ENCODE results near the gene ECHS1. TPM values are rescaled to one million over a fixed set of nuclear protein-coding genes. Genes with fewer than 3 reads are reported as not detected.

The ECHS1 gene
- total and polyA plus RNA-seq, 10 of the 15 experiments (the other 5 are each of a cell fraction or from before 2014, with no cell fraction given), result 32.7 to 164 (median 62.4) TPM

GRCh38 chr10:133343558-133343957, 29.6 kb downstream of the ECHS1 start:
- RAD21 ChIA-PET (ENCODE audit: unreplicated experiment), result no interaction called here
- no peak for ATAC-seq

More at GRCh38 chr10:133343558-133343957, 29.6 kb downstream of the ECHS1 start:
- no TSS peak for BruUV-seq (replicated peaks)
- CTCF ChIA-PET, result no interaction called here
- Histone ChIP-seq H3K9me3 (replicated peaks; ENCODE audit: control insufficient read depth, insufficient read depth, low read length) (no peaks in the 10 kb centered on the region; the same call in 2 of the 3 replicates), H2AFZ (ENCODE audit: control insufficient read depth, low read depth, low read length) (no peak overlapping the region), H3K36me3 (ENCODE audit: control insufficient read depth in 2 of 2, insufficient read depth in 2 of 2, low read length in 1 of 2) (no peaks in the 10 kb centered on the region), H3K27ac (ENCODE audit: control insufficient read depth, insufficient read depth) (no peak overlapping the region), H3K9ac (ENCODE audit: control insufficient read depth, insufficient read depth, low read length) (no peak overlapping the region), H3K4me1 (ENCODE audit: control insufficient read depth, insufficient read depth, low read length) (no peaks in the 10 kb centered on the region), H3K4me2 (ENCODE audit: control insufficient read depth, insufficient read depth) (no peak overlapping the region), H4K20me1 (ENCODE audit: control insufficient read depth, insufficient read depth) (no peaks in the 10 kb centered on the region), H3K27me3 (replicated peaks in 1 of 2; ENCODE audit: control insufficient read depth in 2 of 2, insufficient read depth in 2 of 2, low read length in 1 of 2) (no peaks in the 10 kb centered on the region; a peak in 1 of 4 replicates), H3K4me3 (no peak overlapping the region), H3K79me2 (ENCODE audit: control insufficient read depth, insufficient read depth, low read length) (no peaks in the 10 kb centered on the region)
- SMC1A ChIA-PET (ENCODE audit: uncharacterized antibody, unreplicated experiment), result no interaction called here
- TF ChIP-seq, protein P1, sequence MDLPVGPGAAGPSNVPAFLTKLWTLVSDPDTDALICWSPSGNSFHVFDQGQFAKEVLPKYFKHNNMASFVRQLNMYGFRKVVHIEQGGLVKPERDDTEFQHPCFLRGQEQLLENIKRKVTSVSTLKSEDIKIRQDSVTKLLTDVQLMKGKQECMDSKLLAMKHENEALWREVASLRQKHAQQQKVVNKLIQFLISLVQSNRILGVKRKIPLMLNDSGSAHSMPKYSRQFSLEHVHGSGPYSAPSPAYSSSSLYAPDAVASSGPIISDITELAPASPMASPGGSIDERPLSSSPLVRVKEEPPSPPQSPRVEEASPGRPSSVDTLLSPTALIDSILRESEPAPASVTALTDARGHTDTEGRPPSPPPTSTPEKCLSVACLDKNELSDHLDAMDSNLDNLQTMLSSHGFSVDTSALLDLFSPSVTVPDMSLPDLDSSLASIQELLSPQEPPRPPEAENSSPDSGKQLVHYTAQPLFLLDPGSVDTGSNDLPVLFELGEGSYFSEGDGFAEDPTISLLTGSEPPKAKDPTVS (IDR thresholded peaks at IDR 0.05; ENCODE audit: low read depth, low read length), result no peak
- TF ChIP-seq POLR2AphosphoS2 (IDR thresholded peaks at IDR 0.05; ENCODE audit: low read depth, low read length), result no peak
- no peak for TF ChIP-seq NFIC (IDR thresholded peaks at IDR 0.05; ENCODE audit: low read depth, low read length)
- no peak for TF ChIP-seq ZSCAN29 (IDR thresholded peaks at IDR 0.05)
- TF ChIP-seq KDM1A (IDR thresholded peaks at IDR 0.05; ENCODE audit: borderline replicate concordance), result no peak
- no peak for TF ChIP-seq NFYA (IDR thresholded peaks at IDR 0.05; ENCODE audit: borderline replicate concordance, low read depth, low read length)
- TF ChIP-seq, protein P2, sequence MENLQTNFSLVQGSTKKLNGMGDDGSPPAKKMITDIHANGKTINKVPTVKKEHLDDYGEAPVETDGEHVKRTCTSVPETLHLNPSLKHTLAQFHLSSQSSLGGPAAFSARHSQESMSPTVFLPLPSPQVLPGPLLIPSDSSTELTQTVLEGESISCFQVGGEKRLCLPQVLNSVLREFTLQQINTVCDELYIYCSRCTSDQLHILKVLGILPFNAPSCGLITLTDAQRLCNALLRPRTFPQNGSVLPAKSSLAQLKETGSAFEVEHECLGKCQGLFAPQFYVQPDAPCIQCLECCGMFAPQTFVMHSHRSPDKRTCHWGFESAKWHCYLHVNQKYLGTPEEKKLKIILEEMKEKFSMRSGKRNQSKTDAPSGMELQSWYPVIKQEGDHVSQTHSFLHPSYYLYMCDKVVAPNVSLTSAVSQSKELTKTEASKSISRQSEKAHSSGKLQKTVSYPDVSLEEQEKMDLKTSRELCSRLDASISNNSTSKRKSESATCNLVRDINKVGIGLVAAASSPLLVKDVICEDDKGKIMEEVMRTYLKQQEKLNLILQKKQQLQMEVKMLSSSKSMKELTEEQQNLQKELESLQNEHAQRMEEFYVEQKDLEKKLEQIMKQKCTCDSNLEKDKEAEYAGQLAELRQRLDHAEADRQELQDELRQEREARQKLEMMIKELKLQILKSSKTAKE (IDR thresholded peaks at IDR 0.05; ENCODE audit: low read depth, poor library complexity, severe bottlenecking), result no peak
- no peak for TF ChIP-seq ZNF207 (IDR thresholded peaks at IDR 0.05; ENCODE audit: borderline replicate concordance)
- no peak for TF ChIP-seq ETV6 (conservative IDR thresholded peaks at IDR 0.05 in 1 of 2, IDR thresholded peaks at IDR 0.05 in 1 of 2; ENCODE audit: borderline replicate concordance in 1 of 2, low read depth in 1 of 2)
- TF ChIP-seq ZNF384 (IDR thresholded peaks at IDR 0.05; ENCODE audit: borderline replicate concordance, low read depth, low read length), result no peak
- TF ChIP-seq RFX5 (IDR thresholded peaks at IDR 0.05; ENCODE audit: low read depth, low read length), result no peak
- no peak for TF ChIP-seq MXI1 (IDR thresholded peaks at IDR 0.05; ENCODE audit: low read depth, low read length)
- TF ChIP-seq ZNF274 (IDR thresholded peaks at IDR 0.05; ENCODE audit: insufficient read depth, insufficient read length), result no peak
- TF ChIP-seq CTCF (IDR thresholded peaks at IDR 0.05 in 2 of 3, conservative IDR thresholded peaks at IDR 0.05 in 1 of 3; ENCODE audit: control insufficient read depth in 2 of 3, extremely low read depth in 1 of 3, insufficient read depth in 1 of 3, low read depth in 3 of 3, low read length in 3 of 3), result no peak
- no peak for TF ChIP-seq IRF4 (IDR thresholded peaks at IDR 0.05; ENCODE audit: low read depth, low read length)
- TF ChIP-seq EZH2 (IDR thresholded peaks at IDR 0.05; ENCODE audit: borderline replicate concordance, control insufficient read depth, low read depth, low read length), result no peak
- no peak for FAIRE-seq
- POLR2A ChIA-PET, result no interaction called here
- in situ Hi-C loops (cut with MboI), result no loop called here
- whole genome bisulfite sequencing (ENCODE audit: insufficient coverage, insufficient replicate concordance, low lambda C conversion rate, missing lambda C conversion rate), result 72% methylated on average over 9 of the region's 9 CpGs
- DNase-seq (ENCODE audit: low read depth, low spot score), result no peak
- intact Hi-C loops (cut with micrococcal nuclease; ENCODE audit: unreplicated experiment), result no loop called here

Data from GM12878 (cell line).